GM10847 (cell line): Measurements from ENCODE around the gene CACNA2D3.

ENCODE experiments used
- POLR2A ChIP-seq: IDR thresholded peaks from 2 replicates; pipeline ENCODE4 v1.6.1; 2011; ENCODE audit not compliant: insufficient read length; ENCODE audit errors: extremely low read depth

Gene CACNA2D3

DNA sequence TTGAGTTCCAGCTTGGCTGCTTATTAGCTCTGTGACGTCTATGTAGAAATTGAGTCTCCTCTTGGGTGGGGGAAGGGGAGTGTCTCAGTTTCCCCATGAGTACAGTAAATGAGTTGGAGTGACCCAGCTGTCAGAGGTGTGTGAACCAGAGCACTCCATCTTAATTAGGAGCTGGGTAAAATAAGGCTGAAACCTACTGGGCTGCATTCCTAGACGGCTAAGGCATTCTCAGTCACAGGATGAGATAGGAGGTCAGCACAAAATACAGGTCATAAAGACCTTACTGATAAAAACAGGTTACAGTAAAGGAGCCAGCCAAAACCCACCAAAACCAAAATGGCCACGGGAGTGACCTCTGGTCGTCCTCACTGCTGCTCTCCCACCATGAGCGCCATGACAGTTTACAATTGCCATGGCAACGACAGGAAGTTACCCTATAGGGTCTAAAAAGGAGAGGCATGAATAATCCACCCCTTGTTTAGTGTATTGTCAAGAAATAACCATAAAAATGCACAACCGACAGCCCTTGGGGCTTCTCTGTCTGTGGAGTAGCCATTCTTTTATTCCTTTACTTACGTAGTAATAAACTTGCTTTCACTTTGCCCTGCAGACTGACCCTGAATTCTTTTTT is 222.4 kb downstream of the CACNA2D3 start:
- no peak for TF ChIP-seq POLR2A

GRCh38 chr3:54345847-54346375 is 223.6 kb downstream of the CACNA2D3 start:
- TF ChIP-seq POLR2A = no peak

DNA sequence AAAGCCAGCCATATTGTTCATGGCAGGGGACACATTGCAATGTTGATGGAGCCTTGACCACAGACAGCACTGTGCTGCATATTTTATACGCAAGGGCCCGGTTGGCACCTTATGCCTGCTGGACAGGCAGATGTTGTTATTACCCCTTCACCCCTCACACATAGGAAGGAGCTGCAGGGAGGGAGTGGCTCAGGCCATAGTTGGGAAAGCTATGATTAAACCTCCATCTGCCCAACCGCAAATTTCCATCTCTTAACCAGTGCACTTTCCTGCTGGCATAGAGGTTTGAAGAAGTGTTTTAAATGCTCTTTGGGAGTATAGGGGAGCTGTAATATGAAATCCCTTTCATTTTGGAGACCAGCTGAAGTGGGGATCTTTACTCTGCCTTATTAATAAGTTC is 224.7 kb downstream of the CACNA2D3 start:
- TF ChIP-seq POLR2A = no peak

- TF ChIP-seq POLR2A = no peak
These were observed 225.6 kb downstream of the CACNA2D3 start for GRCh38 chr3:54347933-54348332.

GRCh38 chr3:54349231-54349652 is 226.9 kb downstream of the CACNA2D3 start:
- TF ChIP-seq POLR2A = no peak

GRCh38 chr3:54349691-54350090 is 227.3 kb downstream of the CACNA2D3 start:
- no peak for TF ChIP-seq POLR2A

DNA sequence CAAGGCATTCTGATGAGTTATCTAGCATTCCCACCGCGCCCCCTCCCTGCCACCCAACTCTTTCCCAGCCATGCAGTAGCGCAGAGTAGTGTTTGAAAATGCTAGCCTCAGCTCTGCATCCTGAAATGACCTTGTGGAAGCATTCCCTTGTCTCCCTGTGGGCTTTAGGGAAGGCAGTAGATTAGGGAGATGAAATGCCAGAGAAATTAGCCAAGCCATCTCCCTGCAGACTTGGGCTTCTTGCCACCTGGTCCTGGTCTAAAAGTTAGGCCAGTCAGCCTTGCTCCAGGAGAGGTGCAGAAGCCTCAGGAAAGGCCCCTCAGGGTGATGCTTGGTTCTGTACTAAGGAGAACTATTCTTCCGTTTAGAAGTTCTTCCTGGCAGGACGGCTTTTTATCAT is 231.2 kb downstream of the CACNA2D3 start:
- TF ChIP-seq POLR2A = no peak

GRCh38 chr3:54353946-54354345 is 231.6 kb downstream of the CACNA2D3 start:
- TF ChIP-seq POLR2A = no peak

DNA sequence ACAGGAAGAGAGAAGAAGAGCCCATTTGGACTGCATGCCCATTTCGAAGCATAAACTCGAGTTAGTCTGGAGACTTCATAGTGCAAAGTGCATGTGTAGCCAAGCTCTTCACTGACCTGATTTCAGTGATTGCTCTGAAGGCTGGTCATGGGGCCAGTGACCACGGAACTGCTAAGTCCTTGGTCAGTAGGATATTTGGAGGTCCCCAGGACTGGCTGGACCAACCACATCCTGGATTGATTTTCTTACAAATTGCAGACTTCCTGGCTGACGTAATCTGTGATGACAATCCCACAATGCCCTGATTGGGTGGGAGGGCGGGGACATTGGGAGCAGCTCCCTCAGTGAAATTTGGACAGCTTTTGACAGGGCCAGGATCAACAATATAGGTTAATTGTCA is 233.4 kb downstream of the CACNA2D3 start:
- no peak for TF ChIP-seq POLR2A

DNA sequence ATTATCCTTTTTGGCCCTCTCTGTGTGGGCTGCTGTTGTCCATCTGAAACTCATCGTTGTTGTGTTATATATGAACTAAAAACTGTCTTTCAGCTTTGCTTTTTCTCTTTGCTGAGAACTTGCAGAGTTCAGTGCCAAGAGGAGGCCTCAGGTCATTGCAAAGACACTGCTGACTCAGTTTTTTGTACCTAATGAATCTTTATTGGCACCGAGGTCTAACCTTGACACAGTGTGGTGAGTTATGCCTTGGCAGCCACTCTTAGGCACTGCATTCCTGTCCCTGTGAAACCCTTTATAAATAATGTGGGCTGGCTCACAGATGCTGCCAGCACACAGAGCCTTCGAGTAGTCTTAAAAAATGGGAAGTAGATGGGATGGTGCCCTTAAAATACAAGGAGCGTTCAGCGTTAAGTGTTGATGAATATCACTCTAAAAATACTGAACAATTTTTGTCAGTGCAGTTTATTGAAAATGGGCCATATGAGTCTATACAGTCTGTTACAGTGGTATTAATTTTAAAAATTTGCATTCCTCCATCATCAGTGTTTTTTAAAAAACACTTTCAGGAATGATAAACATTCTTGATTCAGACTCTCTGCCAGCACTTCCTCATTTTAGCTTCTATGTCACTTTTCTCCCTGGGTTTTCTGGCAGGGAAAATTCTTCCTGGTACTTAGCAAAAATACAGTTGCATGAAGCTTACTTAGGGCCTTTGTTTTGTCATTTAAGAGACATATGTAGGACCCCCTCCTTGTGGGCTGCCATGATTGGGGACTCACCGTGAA is 234.1 kb downstream of the CACNA2D3 start:
- TF ChIP-seq POLR2A = no peak

DNA sequence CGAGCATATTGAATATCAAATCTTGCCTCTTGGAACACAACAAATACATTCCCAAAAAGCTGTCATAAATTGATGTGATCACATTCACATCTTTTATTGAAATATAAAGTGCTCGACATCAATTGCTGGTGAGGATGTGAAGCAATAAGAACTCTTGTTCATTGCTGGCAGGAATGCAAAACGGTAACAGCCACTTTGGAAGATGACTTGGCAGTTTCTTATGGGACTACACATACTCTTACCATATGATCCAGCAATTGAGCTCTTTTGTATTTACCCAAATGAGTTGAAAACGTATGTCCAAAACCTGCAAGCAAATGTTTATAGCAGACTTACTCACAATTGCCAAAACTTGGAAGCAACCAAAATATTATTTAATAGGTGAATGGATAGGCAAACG is 234.9 kb downstream of the CACNA2D3 start:
- no peak for TF ChIP-seq POLR2A

DNA sequence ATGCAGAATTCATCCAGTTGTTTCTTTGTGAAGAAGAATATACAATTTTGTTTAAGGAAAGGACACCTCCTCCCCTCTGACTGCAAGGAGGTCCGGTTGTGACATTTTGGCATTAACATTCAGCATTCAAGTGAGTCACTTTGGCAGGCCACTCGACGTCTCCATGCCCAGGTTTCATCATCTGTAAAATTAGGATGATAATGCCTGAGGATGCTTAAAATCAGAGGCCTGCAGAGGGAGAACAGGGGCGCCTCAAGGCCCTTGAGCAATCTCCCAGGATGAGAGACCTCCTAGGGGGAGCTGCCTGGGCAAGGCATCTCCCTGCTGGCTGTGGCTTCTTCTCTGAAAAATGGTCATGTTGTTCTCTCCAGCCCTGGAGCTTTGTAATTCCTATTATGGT is 236.0 kb downstream of the CACNA2D3 start:
- no peak for TF ChIP-seq POLR2A

- TF ChIP-seq POLR2A = no peak
These were observed 236.8 kb downstream of the CACNA2D3 start for GRCh38 chr3:54358969-54359694.

- TF ChIP-seq POLR2A = no peak
These were observed 238.0 kb downstream of the CACNA2D3 start for GRCh38 chr3:54360320-54360719.

- TF ChIP-seq POLR2A = no peak
These were observed 239.5 kb downstream of the CACNA2D3 start for GRCh38 chr3:54361746-54362283.
